ENCODE measurements around the gene CDS2. TPM values are rescaled to one million over a fixed set of nuclear protein-coding genes. Genes with fewer than 3 reads are reported as not detected.
A peak's percentile ranks its signal among the peaks of the same experiment; 100 is the strongest.

Gene CDS2
- total and polyA plus RNA-seq, 2 of the 13 experiments (the other 11 are each of a cell fraction or from before 2014, with no cell fraction given): 81.3 to 153 TPM

- TF ChIP-seq RBAK (CRISPR knock-in tag; IDR thresholded peaks at IDR 0.05) (peak; percentile 86; the same call in 1 of the 2 replicates), ERF (CRISPR knock-in tag; IDR thresholded peaks at IDR 0.05) (peak; percentile 65; the same call in 1 of the 2 replicates), KDM6A (CRISPR knock-in tag; IDR thresholded peaks at IDR 0.05; ENCODE audit: low read depth) (0 out of 2 replicates have a peak, but pooled peaks have one; percentile 16), ZNF577 (CRISPR knock-in tag; IDR thresholded peaks at IDR 0.05; ENCODE audit: borderline replicate concordance, low read depth) (no peak), SOX6 (IDR thresholded peaks at IDR 0.05) (no peak), SOX6 (CRISPR knock-in tag; IDR thresholded peaks at IDR 0.05) (peak; percentile 15; the same call in 1 of the 2 replicates), ZNF562 (CRISPR knock-in tag; IDR thresholded peaks at IDR 0.05; ENCODE audit: borderline replicate concordance) (no peak), MEF2D (CRISPR knock-in tag; IDR thresholded peaks at IDR 0.05) (peak; percentile 50; the same call in 1 of the 2 replicates), ZNF839 (CRISPR knock-in tag; IDR thresholded peaks at IDR 0.05; ENCODE audit: borderline replicate concordance) (no peak), NR2F2 (IDR thresholded peaks at IDR 0.05; ENCODE audit: borderline replicate concordance, low read depth) (peak; percentile 86), ZNF138 (CRISPR knock-in tag; IDR thresholded peaks at IDR 0.05; ENCODE audit: low read depth) (no peak), CEBPB (IDR thresholded peaks at IDR 0.05; ENCODE audit: borderline replicate concordance, low read depth, low read length) (no peak; the same call in 1 of the 2 replicates), ZNF24 (IDR thresholded peaks at IDR 0.05) (no peak), PHF8 (CRISPR knock-in tag; IDR thresholded peaks at IDR 0.05) (no peak), THRA (CRISPR knock-in tag; IDR thresholded peaks at IDR 0.05; ENCODE audit: borderline replicate concordance) (no peak), SIX1 (CRISPR knock-in tag; IDR thresholded peaks at IDR 0.05; ENCODE audit: borderline replicate concordance) (no peak), ZNF674 (CRISPR knock-in tag; IDR thresholded peaks at IDR 0.05; ENCODE audit: low read depth) (no peak), NCOA2 (CRISPR knock-in tag; IDR thresholded peaks at IDR 0.05) (0 out of 2 replicates have a peak, but pooled peaks have one; percentile 11), SALL1 (CRISPR knock-in tag; IDR thresholded peaks at IDR 0.05) (peak; percentile 76), E2F2 (CRISPR knock-in tag; IDR thresholded peaks at IDR 0.05; ENCODE audit: borderline replicate concordance) (no peak)
- TF ChIP-seq, protein P1, sequence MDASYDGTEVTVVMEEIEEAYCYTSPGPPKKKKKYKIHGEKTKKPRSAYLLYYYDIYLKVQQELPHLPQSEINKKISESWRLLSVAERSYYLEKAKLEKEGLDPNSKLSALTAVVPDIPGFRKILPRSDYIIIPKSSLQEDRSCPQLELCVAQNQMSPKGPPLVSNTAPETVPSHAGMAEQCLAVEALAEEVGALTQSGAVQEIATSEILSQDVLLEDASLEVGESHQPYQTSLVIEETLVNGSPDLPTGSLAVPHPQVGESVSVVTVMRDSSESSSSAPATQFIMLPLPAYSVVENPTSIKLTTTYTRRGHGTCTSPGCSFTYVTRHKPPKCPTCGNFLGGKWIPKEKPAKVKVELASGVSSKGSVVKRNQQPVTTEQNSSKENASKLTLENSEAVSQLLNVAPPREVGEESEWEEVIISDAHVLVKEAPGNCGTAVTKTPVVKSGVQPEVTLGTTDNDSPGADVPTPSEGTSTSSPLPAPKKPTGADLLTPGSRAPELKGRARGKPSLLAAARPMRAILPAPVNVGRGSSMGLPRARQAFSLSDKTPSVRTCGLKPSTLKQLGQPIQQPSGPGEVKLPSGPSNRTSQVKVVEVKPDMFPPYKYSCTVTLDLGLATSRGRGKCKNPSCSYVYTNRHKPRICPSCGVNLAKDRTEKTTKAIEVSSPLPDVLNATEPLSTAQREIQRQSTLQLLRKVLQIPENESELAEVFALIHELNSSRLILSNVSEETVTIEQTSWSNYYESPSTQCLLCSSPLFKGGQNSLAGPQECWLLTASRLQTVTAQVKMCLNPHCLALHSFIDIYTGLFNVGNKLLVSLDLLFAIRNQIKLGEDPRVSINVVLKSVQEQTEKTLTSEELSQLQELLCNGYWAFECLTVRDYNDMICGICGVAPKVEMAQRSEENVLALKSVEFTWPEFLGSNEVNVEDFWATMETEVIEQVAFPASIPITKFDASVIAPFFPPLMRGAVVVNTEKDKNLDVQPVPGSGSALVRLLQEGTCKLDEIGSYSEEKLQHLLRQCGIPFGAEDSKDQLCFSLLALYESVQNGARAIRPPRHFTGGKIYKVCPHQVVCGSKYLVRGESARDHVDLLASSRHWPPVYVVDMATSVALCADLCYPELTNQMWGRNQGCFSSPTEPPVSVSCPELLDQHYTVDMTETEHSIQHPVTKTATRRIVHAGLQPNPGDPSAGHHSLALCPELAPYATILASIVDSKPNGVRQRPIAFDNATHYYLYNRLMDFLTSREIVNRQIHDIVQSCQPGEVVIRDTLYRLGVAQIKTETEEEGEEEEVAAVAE (CRISPR knock-in tag; IDR thresholded peaks at IDR 0.05; ENCODE audit: borderline replicate concordance): no peak
- TF ChIP-seq, protein P2, sequence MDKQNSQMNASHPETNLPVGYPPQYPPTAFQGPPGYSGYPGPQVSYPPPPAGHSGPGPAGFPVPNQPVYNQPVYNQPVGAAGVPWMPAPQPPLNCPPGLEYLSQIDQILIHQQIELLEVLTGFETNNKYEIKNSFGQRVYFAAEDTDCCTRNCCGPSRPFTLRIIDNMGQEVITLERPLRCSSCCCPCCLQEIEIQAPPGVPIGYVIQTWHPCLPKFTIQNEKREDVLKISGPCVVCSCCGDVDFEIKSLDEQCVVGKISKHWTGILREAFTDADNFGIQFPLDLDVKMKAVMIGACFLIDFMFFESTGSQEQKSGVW (CRISPR knock-in tag; IDR thresholded peaks at IDR 0.05; ENCODE audit: borderline replicate concordance): no peak
Measured at GRCh38 chr20:5156675-5157448, 30.1 kb downstream of the CDS2 start (continued).

Measured in HepG2 (cell line).